GM23338 (cell line): ENCODE measurements around the gene KCNMA1. TPM values are rescaled to one million over a fixed set of nuclear protein-coding genes. Genes with fewer than 3 reads are reported as not detected.

ENCODE experiments used
- ATAC-seq: fragments of 200-7000 bp; cut with Tn5 transposase; 3 replicates; pipeline ENCODE4 v1.9.1; 2020
- DNase-seq: peaks from one replicate; pipeline ENCODE4 v3.0.0-alpha.2; 2015; ENCODE audit warnings: low spot score
- H2AFZ ChIP-seq: fragments of 200-600 bp; sonication (generic); 2 replicates; pipeline ENCODE4 v1.8.0; 2016; ENCODE audit warnings: antibody characterized with exemption, mild to moderate bottlenecking, moderate library complexity
- H3F3A ChIP-seq: fragments of 200-600 bp; sonication (generic); replicated peaks from 2 replicates; pipeline ENCODE4 v1.8.0; 2017; ENCODE audit warnings: antibody characterized with exemption, mixed run types, low read depth
- H3K27ac ChIP-seq: fragments of 200-600 bp; sonication (generic); 2 replicates; pipeline ENCODE4 v1.6.1; 2016; ENCODE audit warnings: low read depth
- H3K27me3 ChIP-seq: fragments of 200-600 bp; sonication (generic); 2 replicates; pipeline ENCODE4 v1.8.0; 2016; ENCODE audit warnings: mild to moderate bottlenecking, mixed run types, moderate library complexity; ENCODE audit not compliant: insufficient read depth
- H3K36me3 ChIP-seq: fragments of 200-600 bp; sonication (generic); 2 replicates; pipeline ENCODE4 v1.8.0; 2016; ENCODE audit warnings: mild to moderate bottlenecking; ENCODE audit not compliant: insufficient read depth
- H3K4me1 ChIP-seq: fragments of 200-600 bp; sonication (generic); 2 replicates; pipeline ENCODE4 v1.8.0; 2016; ENCODE audit warnings: mild to moderate bottlenecking, moderate library complexity; ENCODE audit not compliant: insufficient read depth
- H3K4me2 ChIP-seq: fragments of 200-600 bp; sonication (generic); 2 replicates; pipeline ENCODE4 v1.7.1; 2017; ENCODE audit warnings: mixed run types
- H3K4me3 ChIP-seq: fragments of 200-600 bp; sonication (generic); 2 replicates; pipeline ENCODE4 v1.6.1; 2016; ENCODE audit warnings: mixed run types
- H3K79me2 ChIP-seq: fragments of 200-600 bp; sonication (generic); replicated peaks from 2 replicates; pipeline ENCODE4 v1.8.0; 2017; ENCODE audit warnings: mild to moderate bottlenecking; ENCODE audit not compliant: insufficient read depth
- H3K9me2 ChIP-seq: fragments of 200-600 bp; sonication (generic); 2 replicates; pipeline ENCODE4 v1.8.0; 2017; ENCODE audit not compliant: insufficient read depth
- H4K20me1 ChIP-seq: fragments of 200-600 bp; sonication (generic); replicated peaks from 2 replicates; pipeline ENCODE4 v1.8.0; 2017; ENCODE audit warnings: mild to moderate bottlenecking; ENCODE audit not compliant: insufficient read depth
- H3K27ac Mint-ChIP-seq: 2 replicates; pipeline ENCODE4 v1.8.0; 2020; ENCODE audit warnings: inconsistent platforms, mild to moderate bottlenecking, moderate library complexity, mixed read lengths
- H3K27me3 Mint-ChIP-seq: 3 replicates; pipeline ENCODE4 v1.8.0; 2022; ENCODE audit warnings: low read depth, mild to moderate bottlenecking, moderate library complexity, mixed read lengths, inconsistent platforms; ENCODE audit not compliant: insufficient read depth, poor library complexity
- H3K36me3 Mint-ChIP-seq: 3 replicates; pipeline ENCODE4 v1.8.0; 2021; ENCODE audit warnings: low read depth, mild to moderate bottlenecking, inconsistent platforms, moderate library complexity, mixed read lengths
- H3K4me1 Mint-ChIP-seq: 3 replicates; pipeline ENCODE4 v1.8.0; 2020; ENCODE audit warnings: mild to moderate bottlenecking, inconsistent platforms, mixed read lengths
- H3K4me3 Mint-ChIP-seq: 3 replicates; pipeline ENCODE4 v1.8.0; 2021; ENCODE audit warnings: moderate library complexity, mild to moderate bottlenecking, inconsistent platforms, mixed read lengths
- H3K9me3 Mint-ChIP-seq: 3 replicates; pipeline ENCODE4 v1.8.0; 2020; ENCODE audit warnings: moderate library complexity, mild to moderate bottlenecking, inconsistent platforms, mixed read lengths
- EZH2 ChIP-seq: fragments of 200-600 bp; sonication (generic); IDR thresholded peaks from one replicate; pipeline ENCODE4 v1.8.0; 2017; ENCODE audit warnings: antibody characterized with exemption, mild to moderate bottlenecking, low read depth; ENCODE audit not compliant: unreplicated experiment
- polyA plus RNA-seq: library from polyadenylated mRNA; unstranded; fragments of >200 nt; fragmentation: Nextera tagmentation; extraction: Ambion mirVana; gene quantifications from 2 replicates; pipeline ENCODE4 v1.2.1, GENCODE V29; 2016
- total RNA-seq: library from RNA; depleted of rRNA; stranded (reverse); fragments of >200 nt; shearing (Covaris generic); gene quantifications from 2 replicates; pipeline ENCODE4 v1.2.3, GENCODE V29; 2014
- TF ChIP-seq, protein P1 (sequence below): fragments of 250-450 bp; sonication (Bioruptor Pico); IDR thresholded peaks from 2 replicates; pipeline ENCODE4 v1.5.0; 2020; ENCODE audit warnings: mild to moderate bottlenecking, moderate library complexity
- TF ChIP-seq, protein P2 (sequence below): IDR thresholded peaks from one replicate; pipeline ENCODE4 v1.6.1; 2018; ENCODE audit warnings: antibody characterized with exemption; ENCODE audit not compliant: unreplicated experiment
- TF ChIP-seq, protein P3 (sequence below): IDR thresholded peaks from 2 replicates; pipeline ENCODE4 v1.6.1; 2016; ENCODE audit warnings: antibody characterized with exemption

KCNMA1 gene
- total and polyA plus RNA-seq, 2 experiments from 2014 or later = 8.2 to 9.0 TPM

DNA sequence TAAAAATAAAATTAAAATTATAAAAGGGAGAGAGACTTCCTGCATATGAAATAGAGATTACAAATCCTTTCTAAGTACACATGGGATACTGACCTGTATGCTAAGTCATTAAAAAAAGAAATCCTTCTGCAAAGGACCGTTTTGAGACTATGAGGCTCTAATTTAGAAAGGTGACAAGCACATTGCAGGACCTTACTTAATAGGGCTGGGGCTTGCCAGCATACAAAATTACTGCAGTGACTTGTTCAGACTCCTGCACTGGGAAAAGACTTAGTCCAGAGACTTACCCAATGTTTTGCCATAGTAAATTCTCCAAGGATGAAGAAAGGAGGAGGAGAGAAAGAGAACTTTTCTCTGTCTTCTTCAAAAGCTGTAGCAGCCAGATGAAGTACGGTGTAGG lies 193.6 kb downstream of the KCNMA1 start (continued):
- TF ChIP-seq, protein P1, sequence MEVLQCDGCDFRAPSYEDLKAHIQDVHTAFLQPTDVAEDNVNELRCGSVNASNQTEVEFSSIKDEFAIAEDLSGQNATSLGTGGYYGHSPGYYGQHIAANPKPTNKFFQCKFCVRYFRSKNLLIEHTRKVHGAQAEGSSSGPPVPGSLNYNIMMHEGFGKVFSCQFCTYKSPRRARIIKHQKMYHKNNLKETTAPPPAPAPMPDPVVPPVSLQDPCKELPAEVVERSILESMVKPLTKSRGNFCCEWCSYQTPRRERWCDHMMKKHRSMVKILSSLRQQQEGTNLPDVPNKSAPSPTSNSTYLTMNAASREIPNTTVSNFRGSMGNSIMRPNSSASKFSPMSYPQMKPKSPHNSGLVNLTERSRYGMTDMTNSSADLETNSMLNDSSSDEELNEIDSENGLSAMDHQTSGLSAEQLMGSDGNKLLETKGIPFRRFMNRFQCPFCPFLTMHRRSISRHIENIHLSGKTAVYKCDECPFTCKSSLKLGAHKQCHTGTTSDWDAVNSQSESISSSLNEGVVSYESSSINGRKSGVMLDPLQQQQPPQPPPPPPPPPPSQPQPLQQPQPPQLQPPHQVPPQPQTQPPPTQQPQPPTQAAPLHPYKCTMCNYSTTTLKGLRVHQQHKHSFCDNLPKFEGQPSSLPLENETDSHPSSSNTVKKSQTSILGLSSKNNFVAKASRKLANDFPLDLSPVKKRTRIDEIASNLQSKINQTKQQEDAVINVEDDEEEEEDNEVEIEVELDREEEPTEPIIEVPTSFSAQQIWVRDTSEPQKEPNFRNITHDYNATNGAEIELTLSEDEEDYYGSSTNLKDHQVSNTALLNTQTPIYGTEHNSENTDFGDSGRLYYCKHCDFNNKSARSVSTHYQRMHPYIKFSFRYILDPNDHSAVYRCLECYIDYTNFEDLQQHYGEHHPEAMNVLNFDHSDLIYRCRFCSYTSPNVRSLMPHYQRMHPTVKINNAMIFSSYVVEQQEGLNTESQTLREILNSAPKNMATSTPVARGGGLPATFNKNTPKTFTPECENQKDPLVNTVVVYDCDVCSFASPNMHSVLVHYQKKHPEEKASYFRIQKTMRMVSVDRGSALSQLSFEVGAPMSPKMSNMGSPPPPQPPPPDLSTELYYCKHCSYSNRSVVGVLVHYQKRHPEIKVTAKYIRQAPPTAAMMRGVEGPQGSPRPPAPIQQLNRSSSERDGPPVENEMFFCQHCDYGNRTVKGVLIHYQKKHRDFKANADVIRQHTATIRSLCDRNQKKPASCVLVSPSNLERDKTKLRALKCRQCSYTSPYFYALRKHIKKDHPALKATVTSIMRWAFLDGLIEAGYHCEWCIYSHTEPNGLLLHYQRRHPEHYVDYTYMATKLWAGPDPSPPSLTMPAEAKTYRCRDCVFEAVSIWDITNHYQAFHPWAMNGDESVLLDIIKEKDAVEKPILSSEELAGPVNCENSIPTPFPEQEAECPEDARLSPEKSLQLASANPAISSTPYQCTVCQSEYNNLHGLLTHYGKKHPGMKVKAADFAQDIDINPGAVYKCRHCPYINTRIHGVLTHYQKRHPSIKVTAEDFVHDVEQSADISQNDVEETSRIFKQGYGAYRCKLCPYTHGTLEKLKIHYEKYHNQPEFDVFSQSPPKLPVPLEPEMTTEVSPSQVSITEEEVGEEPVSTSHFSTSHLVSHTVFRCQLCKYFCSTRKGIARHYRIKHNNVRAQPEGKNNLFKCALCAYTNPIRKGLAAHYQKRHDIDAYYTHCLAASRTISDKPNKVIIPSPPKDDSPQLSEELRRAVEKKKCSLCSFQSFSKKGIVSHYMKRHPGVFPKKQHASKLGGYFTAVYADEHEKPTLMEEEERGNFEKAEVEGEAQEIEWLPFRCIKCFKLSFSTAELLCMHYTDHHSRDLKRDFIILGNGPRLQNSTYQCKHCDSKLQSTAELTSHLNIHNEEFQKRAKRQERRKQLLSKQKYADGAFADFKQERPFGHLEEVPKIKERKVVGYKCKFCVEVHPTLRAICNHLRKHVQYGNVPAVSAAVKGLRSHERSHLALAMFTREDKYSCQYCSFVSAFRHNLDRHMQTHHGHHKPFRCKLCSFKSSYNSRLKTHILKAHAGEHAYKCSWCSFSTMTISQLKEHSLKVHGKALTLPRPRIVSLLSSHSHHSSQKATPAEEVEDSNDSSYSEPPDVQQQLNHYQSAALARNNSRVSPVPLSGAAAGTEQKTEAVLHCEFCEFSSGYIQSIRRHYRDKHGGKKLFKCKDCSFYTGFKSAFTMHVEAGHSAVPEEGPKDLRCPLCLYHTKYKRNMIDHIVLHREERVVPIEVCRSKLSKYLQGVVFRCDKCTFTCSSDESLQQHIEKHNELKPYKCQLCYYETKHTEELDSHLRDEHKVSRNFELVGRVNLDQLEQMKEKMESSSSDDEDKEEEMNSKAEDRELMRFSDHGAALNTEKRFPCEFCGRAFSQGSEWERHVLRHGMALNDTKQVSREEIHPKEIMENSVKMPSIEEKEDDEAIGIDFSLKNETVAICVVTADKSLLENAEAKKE (CRISPR knock-in tag) = no peak

DNA sequence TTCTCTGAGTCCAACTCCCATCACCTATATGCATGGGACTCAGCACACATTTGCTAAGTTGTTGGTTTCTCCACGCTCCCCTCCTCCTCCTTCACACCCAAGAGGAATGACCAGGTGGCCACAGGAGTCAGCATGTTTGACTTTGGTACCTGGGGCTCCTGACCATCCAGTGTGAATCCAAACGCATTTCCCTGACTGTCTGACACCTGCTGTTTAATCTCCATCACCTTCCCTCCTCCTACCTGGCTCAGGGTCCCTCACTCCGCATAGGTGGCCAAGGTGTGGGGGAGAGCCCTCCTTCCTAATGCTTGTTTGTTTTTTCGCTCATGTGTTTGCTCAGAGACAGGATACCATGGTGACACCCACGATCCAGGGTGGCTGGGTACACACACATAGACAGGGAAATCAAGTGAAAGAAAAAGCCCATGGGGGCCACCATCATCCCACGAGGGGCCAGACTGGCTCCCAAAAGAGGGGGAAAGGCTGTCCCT lies 194.9 kb downstream of the KCNMA1 start:
- no peak for ATAC-seq
- H3K36me3 Mint-ChIP-seq = no peaks in the 10 kb centered on the region
- TF ChIP-seq EZH2 = no peak
- TF ChIP-seq, protein P2, sequence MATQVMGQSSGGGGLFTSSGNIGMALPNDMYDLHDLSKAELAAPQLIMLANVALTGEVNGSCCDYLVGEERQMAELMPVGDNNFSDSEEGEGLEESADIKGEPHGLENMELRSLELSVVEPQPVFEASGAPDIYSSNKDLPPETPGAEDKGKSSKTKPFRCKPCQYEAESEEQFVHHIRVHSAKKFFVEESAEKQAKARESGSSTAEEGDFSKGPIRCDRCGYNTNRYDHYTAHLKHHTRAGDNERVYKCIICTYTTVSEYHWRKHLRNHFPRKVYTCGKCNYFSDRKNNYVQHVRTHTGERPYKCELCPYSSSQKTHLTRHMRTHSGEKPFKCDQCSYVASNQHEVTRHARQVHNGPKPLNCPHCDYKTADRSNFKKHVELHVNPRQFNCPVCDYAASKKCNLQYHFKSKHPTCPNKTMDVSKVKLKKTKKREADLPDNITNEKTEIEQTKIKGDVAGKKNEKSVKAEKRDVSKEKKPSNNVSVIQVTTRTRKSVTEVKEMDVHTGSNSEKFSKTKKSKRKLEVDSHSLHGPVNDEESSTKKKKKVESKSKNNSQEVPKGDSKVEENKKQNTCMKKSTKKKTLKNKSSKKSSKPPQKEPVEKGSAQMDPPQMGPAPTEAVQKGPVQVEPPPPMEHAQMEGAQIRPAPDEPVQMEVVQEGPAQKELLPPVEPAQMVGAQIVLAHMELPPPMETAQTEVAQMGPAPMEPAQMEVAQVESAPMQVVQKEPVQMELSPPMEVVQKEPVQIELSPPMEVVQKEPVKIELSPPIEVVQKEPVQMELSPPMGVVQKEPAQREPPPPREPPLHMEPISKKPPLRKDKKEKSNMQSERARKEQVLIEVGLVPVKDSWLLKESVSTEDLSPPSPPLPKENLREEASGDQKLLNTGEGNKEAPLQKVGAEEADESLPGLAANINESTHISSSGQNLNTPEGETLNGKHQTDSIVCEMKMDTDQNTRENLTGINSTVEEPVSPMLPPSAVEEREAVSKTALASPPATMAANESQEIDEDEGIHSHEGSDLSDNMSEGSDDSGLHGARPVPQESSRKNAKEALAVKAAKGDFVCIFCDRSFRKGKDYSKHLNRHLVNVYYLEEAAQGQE = no peak
- TF ChIP-seq, protein P1 (CRISPR knock-in tag) = no peak
- TF ChIP-seq, protein P3, sequence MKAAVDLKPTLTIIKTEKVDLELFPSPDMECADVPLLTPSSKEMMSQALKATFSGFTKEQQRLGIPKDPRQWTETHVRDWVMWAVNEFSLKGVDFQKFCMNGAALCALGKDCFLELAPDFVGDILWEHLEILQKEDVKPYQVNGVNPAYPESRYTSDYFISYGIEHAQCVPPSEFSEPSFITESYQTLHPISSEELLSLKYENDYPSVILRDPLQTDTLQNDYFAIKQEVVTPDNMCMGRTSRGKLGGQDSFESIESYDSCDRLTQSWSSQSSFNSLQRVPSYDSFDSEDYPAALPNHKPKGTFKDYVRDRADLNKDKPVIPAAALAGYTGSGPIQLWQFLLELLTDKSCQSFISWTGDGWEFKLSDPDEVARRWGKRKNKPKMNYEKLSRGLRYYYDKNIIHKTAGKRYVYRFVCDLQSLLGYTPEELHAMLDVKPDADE = no peak

More for the DNA sequence above, 194.9 kb downstream of the KCNMA1 start:
- H2AFZ ChIP-seq = no peak overlapping the region
- no peaks in the 10 kb centered on the region for H4K20me1 ChIP-seq
- Mint-ChIP-seq H3K27me3 (peaks cover 2% of the 10 kb centered on the region), H3K9me3 (no peaks in the 10 kb centered on the region; the same call in 2 of the 3 replicates), H3K4me3 (no peak overlapping the region), H3K27ac (no peak overlapping the region), H3K4me1 (peaks cover 6% of the 10 kb centered on the region)
- no peaks in the 10 kb centered on the region for H3F3A ChIP-seq
- no peak for DNase-seq
- no peaks in the 10 kb centered on the region for H3K79me2 ChIP-seq
- no peak overlapping the region for H3K4me3 ChIP-seq
- no peaks in the 10 kb centered on the region for H3K9me2 ChIP-seq
- H3K36me3 ChIP-seq = no peaks in the 10 kb centered on the region
- H3K27ac ChIP-seq = no peak overlapping the region
- H3K4me1 ChIP-seq = no peaks in the 10 kb centered on the region
- no peaks in the 10 kb centered on the region for H3K27me3 ChIP-seq
- no peak overlapping the region for H3K4me2 ChIP-seq
